SK-N-SH (cell line): ENCODE data around the gene CDS1. TPM values are rescaled to one million over a fixed set of nuclear protein-coding genes. Genes with fewer than 3 reads are reported as not detected.

ENCODE experiments used
- CTCF ChIA-PET: fragments of 300-600, 350-600 bp; formaldehyde crosslinking; extraction: SDS; loops from one replicate; lab custom pipeline; 2021; lab: Yijun Ruan, JAX
- POLR2A ChIA-PET: fragments of 350-600 bp; sonication (Branson Sonifier 250); formaldehyde crosslinking; extraction: SDS; loops from one replicate; lab custom pipeline; 2020; ENCODE audit warnings: antibody characterized with exemption, inconsistent platforms; lab: Yijun Ruan, JAX
- DNase-seq: peaks from one replicate; pipeline ENCODE4 v3.0.0; 2012
- H2AFZ ChIP-seq: fragments of 200-600 bp; sonication (generic); 2 replicates; pipeline ENCODE4 v1.8.1; 2016; ENCODE audit warnings: antibody characterized with exemption, mild to moderate bottlenecking, low read depth
- H3F3A ChIP-seq: fragments of 200-600 bp; sonication (generic); replicated peaks from 2 replicates; pipeline ENCODE3; 2016; ENCODE audit warnings: antibody characterized with exemption, mild to moderate bottlenecking; ENCODE audit not compliant: insufficient read depth
- H3K27ac ChIP-seq, 2 experiments: fragments of 200-500 bp in 1 of 2; fragments of 200-600 bp in 1 of 2; sonication (Bioruptor generic) in 1 of 2; sonication (generic), shearing (Covaris generic) in 1 of 2; 2 replicates each; pipeline versions ENCODE4 v1.5.1 to v1.6.1; 2014 to 2016; ENCODE audit warnings: low read depth in 2 of 2, inconsistent platforms in 1 of 2, low read length in 1 of 2, mild to moderate bottlenecking in 1 of 2, mixed read lengths in 1 of 2
- H3K27me3 ChIP-seq: fragments of 200-600 bp; sonication (generic), shearing (Covaris generic); 2 replicates; pipeline ENCODE4 v1.6.1; 2016; ENCODE audit warnings: mixed run types; ENCODE audit not compliant: insufficient read depth
- H3K36me3 ChIP-seq, 2 experiments: fragments of 200-500 bp in 1 of 2; fragments of 200-600 bp in 1 of 2; sonication (Bioruptor generic) in 1 of 2; sonication (generic) in 1 of 2; replicated peaks in 1 of 2; 2 replicates each; pipeline versions ENCODE3 to v1.5.1; 2014 to 2016; ENCODE audit warnings: low read length in 1 of 2, mild to moderate bottlenecking in 1 of 2; ENCODE audit not compliant: insufficient read depth in 2 of 2, control insufficient read depth in 1 of 2
- H3K4me1 ChIP-seq, 2 experiments: fragments of 200-500 bp in 1 of 2; fragments of 200-600 bp in 1 of 2; sonication (Bioruptor generic) in 1 of 2; sonication (generic), shearing (Covaris generic) in 1 of 2; 2 replicates each; pipeline versions ENCODE4 v1.5.1 to v1.6.1; 2014 to 2016; ENCODE audit warnings: low read depth in 1 of 2, low read length in 1 of 2, mixed run types in 1 of 2; ENCODE audit not compliant: insufficient read depth in 2 of 2, control insufficient read depth in 1 of 2
- H3K4me2 ChIP-seq: fragments of 200-600 bp; sonication (generic), shearing (Covaris generic); 2 replicates; pipeline ENCODE4 v1.6.1; 2017; ENCODE audit warnings: mixed run types
- H3K4me3 ChIP-seq, 2 experiments: fragments of 200-500 bp in 1 of 2; fragments of 200-600 bp in 1 of 2; sonication (Bioruptor generic) in 1 of 2; sonication (generic), shearing (Covaris generic) in 1 of 2; 2 replicates each; pipeline versions ENCODE4 v1.5.1 to v1.8.1; 2014 to 2016; ENCODE audit warnings: low read depth in 2 of 2, inconsistent platforms in 1 of 2, low read length in 1 of 2, mild to moderate bottlenecking in 1 of 2, mixed read lengths in 1 of 2, moderate library complexity in 1 of 2
- H3K79me2 ChIP-seq: fragments of 200-600 bp; sonication (generic); 2 replicates; pipeline ENCODE4 v1.8.1; 2017; ENCODE audit warnings: mild to moderate bottlenecking; ENCODE audit not compliant: insufficient read depth
- H3K9ac ChIP-seq: fragments of 200-600 bp; sonication (generic); 2 replicates; pipeline ENCODE4 v1.6.1; 2017; ENCODE audit warnings: mixed run types
- H3K9me2 ChIP-seq: fragments of 200-600 bp; sonication (generic); 2 replicates; pipeline ENCODE4 v1.6.1; 2017; ENCODE audit warnings: mixed run types
- H3K9me3 ChIP-seq: fragments of 200-600 bp; sonication (generic); 2 replicates; pipeline ENCODE4 v1.6.1; 2017; ENCODE audit warnings: mixed run types, mild to moderate bottlenecking, moderate library complexity
- H4K20me1 ChIP-seq: fragments of 200-600 bp; sonication (generic); 2 replicates; pipeline ENCODE4 v1.6.1; 2017; ENCODE audit warnings: mild to moderate bottlenecking, mixed run types; ENCODE audit not compliant: insufficient read depth
- CHD2 ChIP-seq: fragments of 150-350 bp; IDR thresholded peaks from 2 replicates; pipeline ENCODE4 v1.6.1; 2018; ENCODE audit warnings: low read length; ENCODE audit not compliant: partially characterized antibody
- ELF1 ChIP-seq: IDR thresholded peaks from 2 replicates; pipeline ENCODE4 v1.4.0; 2012
- EZH2phosphoT487 ChIP-seq: fragments of 200-600 bp; sonication (generic); IDR thresholded peaks from 2 replicates; pipeline ENCODE4 v1.6.1; 2017; ENCODE audit warnings: low read depth, mixed run types, mild to moderate bottlenecking, antibody characterized with exemption, moderate library complexity, borderline replicate concordance
- FOSL2 ChIP-seq: IDR thresholded peaks from 2 replicates; pipeline ENCODE4 v1.4.0; 2012; ENCODE audit warnings: low read depth, mild to moderate bottlenecking, moderate library complexity, borderline replicate concordance
- FOXJ3 ChIP-seq: sonication (generic); formaldehyde crosslinking; IDR thresholded peaks from 2 replicates; pipeline ENCODE4 v1.5.1; 2020; ENCODE audit warnings: mild to moderate bottlenecking, missing genetic modification reagents
- FOXM1 ChIP-seq: IDR thresholded peaks from 2 replicates; pipeline ENCODE4 v1.4.0; 2012; ENCODE audit warnings: low read depth, mild to moderate bottlenecking
- GABPA ChIP-seq: IDR thresholded peaks from 2 replicates; pipeline ENCODE4 v1.4.0; 2012; ENCODE audit warnings: low read depth, mild to moderate bottlenecking
- GATA2 ChIP-seq: sonication (generic); formaldehyde crosslinking; IDR thresholded peaks from 2 replicates; pipeline ENCODE4 v1.5.0; 2020; ENCODE audit warnings: mild to moderate bottlenecking, missing genetic modification reagents
- JUND ChIP-seq: IDR thresholded peaks from 2 replicates; pipeline ENCODE4 v1.4.0; 2012
- MEF2A ChIP-seq: IDR thresholded peaks from 2 replicates; pipeline ENCODE4 v1.4.0; 2012; ENCODE audit warnings: low read depth, borderline replicate concordance
- NFIC ChIP-seq: IDR thresholded peaks from 2 replicates; pipeline ENCODE4 v1.4.0; 2012; ENCODE audit warnings: borderline replicate concordance
- NRF1 ChIP-seq: IDR thresholded peaks from 2 replicates; pipeline ENCODE4 v1.6.1; 2012; ENCODE audit warnings: low read depth, mild to moderate bottlenecking, low read length
- PBX3 ChIP-seq: IDR thresholded peaks from 2 replicates; pipeline ENCODE4; 2012
- POLR2AphosphoS5 ChIP-seq: IDR thresholded peaks from 2 replicates; pipeline ENCODE4 v1.6.1; 2012; ENCODE audit warnings: low read depth, low read length
- RAD21 ChIP-seq: IDR thresholded peaks from 2 replicates; pipeline ENCODE4 v1.6.1; 2012; ENCODE audit warnings: mild to moderate bottlenecking, low read length
- RCOR1 ChIP-seq: fragments of 150-350 bp; IDR thresholded peaks from 2 replicates; pipeline ENCODE4 v1.6.1; 2017; ENCODE audit warnings: antibody characterized with exemption, low read length
- RFX5 ChIP-seq: IDR thresholded peaks from 2 replicates; pipeline ENCODE4 v1.6.1; 2012; ENCODE audit warnings: mild to moderate bottlenecking, improper control_type of control experiment, low read length
- SIN3A ChIP-seq: IDR thresholded peaks from 2 replicates; pipeline ENCODE4 v1.6.1; 2012; ENCODE audit warnings: low read depth, mild to moderate bottlenecking, low read length, moderate library complexity, borderline replicate concordance
- SMC3 ChIP-seq: IDR thresholded peaks from 2 replicates; pipeline ENCODE4 v1.6.1; 2012; ENCODE audit warnings: low read depth, low read length, improper control_type of control experiment
- TAF1 ChIP-seq: IDR thresholded peaks from 2 replicates; pipeline ENCODE4 v1.6.1; 2012; ENCODE audit warnings: low read depth, mild to moderate bottlenecking, low read length, moderate library complexity, borderline replicate concordance
- USF2 ChIP-seq: fragments of 150-350 bp; IDR thresholded peaks from 2 replicates; pipeline ENCODE4 v1.6.1; 2017; ENCODE audit warnings: antibody characterized with exemption, low read length, low read depth, borderline replicate concordance
- ZBTB33 ChIP-seq: IDR thresholded peaks from 2 replicates; pipeline ENCODE4 v1.4.0; 2012; ENCODE audit warnings: low read depth, borderline replicate concordance
- WGBS: methylation state at CpG from one replicate; pipeline ENCODE4 v1.1.6; 2017; ENCODE audit warnings: low lambda C conversion rate; 5-methylcytosine and 5-hydroxymethylcytosine counted together
- polyA plus RNA-seq, 3 experiments: library from polyadenylated mRNA; depleted of rRNA; stranded (reverse); fragments of >200 nt; gene quantifications; 2 replicates each; pipeline ENCODE4 v1.2.3, GENCODE V29; 2012
- TF ChIP-seq, protein P1 (sequence below): fragments of 150-350 bp; IDR thresholded peaks from 2 replicates; pipeline ENCODE4 v1.6.1; 2016; ENCODE audit warnings: mild to moderate bottlenecking, low read depth, low read length
- TF ChIP-seq, protein P2 (sequence below): IDR thresholded peaks from 2 replicates; pipeline ENCODE4 v1.4.0; 2012; ENCODE audit warnings: low read depth, borderline replicate concordance

CDS1 gene
- polyA plus RNA-seq, 1 of the 3 experiments (the other 2 are of a cell fraction): 0.02 TPM

GRCh38 chr4:84672177-84672576, 89.2 kb downstream of the CDS1 start (continued):
- TF ChIP-seq USF2 (no peak), FOXM1 (no peak), NFIC (no peak), RCOR1 (no peak), FOXJ3 (no peak), SMC3 (no peak), CHD2 (no peak), ELF1 (no peak)

DNA sequence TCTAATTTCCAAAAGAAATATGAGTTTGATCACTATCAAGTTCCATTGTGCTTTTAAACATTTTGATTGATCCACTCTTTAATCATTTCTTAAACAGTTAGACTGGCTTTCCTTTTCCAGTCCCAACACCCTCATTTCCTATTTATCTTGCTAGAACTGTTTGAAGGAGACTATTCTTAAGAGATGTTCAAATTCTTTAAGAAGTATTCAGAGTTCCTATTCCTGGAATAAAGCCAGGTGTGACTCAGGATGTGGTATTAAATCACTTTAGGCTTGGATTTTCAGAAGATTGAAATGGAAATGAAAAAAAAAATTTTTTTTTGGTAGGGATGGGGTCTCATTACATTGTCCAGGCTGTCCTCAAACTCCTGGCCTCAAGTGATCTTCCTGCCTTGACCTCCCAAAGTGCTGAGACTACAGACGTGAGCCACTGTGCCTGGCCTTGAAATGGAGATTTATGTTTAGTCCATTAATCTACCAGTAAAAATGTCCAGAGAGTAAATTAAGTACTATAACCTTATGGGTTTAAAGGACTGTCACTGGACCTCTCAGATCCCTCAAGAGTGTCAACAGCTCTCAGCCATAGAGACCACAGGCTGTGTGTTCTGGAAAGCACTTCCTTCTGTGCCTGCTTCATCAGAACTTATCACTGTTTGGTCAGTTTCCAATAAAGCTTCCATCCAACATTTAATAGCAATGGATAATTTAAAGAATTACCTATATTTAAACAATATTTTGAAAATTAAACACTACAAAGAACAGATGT, 90.7 kb downstream of the CDS1 start:
- ChIA-PET POLR2A (no interaction called here), CTCF (interaction anchor here (1.3 kb wide), 1 partner anchor 11 kb away, joined by 4 read pairs; no protein-coding TSS in a partner anchor)
- H3K79me2 ChIP-seq: no peaks in the 10 kb centered on the region
- H3K9me2 ChIP-seq: no peaks in the 10 kb centered on the region
- peak overlapping the region; percentile 32 for H3K4me2 ChIP-seq
- DNase-seq: no peak
- no peaks in the 10 kb centered on the region for H3K9me3 ChIP-seq
- H3F3A ChIP-seq: peaks cover 26% of the 10 kb centered on the region
- H4K20me1 ChIP-seq: no peaks in the 10 kb centered on the region
- no peak overlapping the region for H3K9ac ChIP-seq
- H2AFZ ChIP-seq: no peak overlapping the region
- no peak overlapping the region for H3K4me3 ChIP-seq
- peaks cover 60 to 68% of the 10 kb centered on the region in 2 experiments for H3K36me3 ChIP-seq
- H3K27ac ChIP-seq: peak overlapping the region; percentile 34 to 82; a peak in 3 of 4 replicates
- no peaks in the 10 kb centered on the region for H3K27me3 ChIP-seq
- WGBS: 33% methylated on average over 1 of the region's 1 CpG
- H3K4me1 ChIP-seq: peaks cover 0 to 20% of the 10 kb centered on the region in 2 experiments; a peak in 2 of 4 replicates
- TF ChIP-seq JUND: peak; percentile 89
- TF ChIP-seq GATA2 (CRISPR knock-in tag): no peak
- no peak for TF ChIP-seq ZBTB33
- TF ChIP-seq, protein P1, sequence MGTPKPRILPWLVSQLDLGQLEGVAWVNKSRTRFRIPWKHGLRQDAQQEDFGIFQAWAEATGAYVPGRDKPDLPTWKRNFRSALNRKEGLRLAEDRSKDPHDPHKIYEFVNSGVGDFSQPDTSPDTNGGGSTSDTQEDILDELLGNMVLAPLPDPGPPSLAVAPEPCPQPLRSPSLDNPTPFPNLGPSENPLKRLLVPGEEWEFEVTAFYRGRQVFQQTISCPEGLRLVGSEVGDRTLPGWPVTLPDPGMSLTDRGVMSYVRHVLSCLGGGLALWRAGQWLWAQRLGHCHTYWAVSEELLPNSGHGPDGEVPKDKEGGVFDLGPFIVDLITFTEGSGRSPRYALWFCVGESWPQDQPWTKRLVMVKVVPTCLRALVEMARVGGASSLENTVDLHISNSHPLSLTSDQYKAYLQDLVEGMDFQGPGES: no peak
- TF ChIP-seq, protein P2, sequence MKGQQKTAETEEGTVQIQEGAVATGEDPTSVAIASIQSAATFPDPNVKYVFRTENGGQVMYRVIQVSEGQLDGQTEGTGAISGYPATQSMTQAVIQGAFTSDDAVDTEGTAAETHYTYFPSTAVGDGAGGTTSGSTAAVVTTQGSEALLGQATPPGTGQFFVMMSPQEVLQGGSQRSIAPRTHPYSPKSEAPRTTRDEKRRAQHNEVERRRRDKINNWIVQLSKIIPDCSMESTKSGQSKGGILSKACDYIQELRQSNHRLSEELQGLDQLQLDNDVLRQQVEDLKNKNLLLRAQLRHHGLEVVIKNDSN: no peak
- no peak for TF ChIP-seq FOXJ3
- TF ChIP-seq RAD21: no peak
- TF ChIP-seq SIN3A: no peak
- no peak for TF ChIP-seq ELF1
- no peak for TF ChIP-seq GABPA
- TF ChIP-seq NRF1: no peak
- no peak for TF ChIP-seq RFX5
- no peak for TF ChIP-seq RCOR1
- TF ChIP-seq FOXM1: no peak
- TF ChIP-seq SMC3: no peak
- TF ChIP-seq MEF2A: no peak
- no peak for TF ChIP-seq POLR2AphosphoS5
- TF ChIP-seq NFIC: peak; percentile 87; the same call in 1 of the 2 replicates
- no peak for TF ChIP-seq USF2
- peak; percentile 67 for TF ChIP-seq PBX3
- no peak for TF ChIP-seq EZH2phosphoT487
- no peak for TF ChIP-seq TAF1
- TF ChIP-seq FOSL2: peak; percentile 82
